Neuron (in vitro differentiated cells): Measurements from ENCODE around the gene TIAL1.
"Not testable (repeated sequence)": the region's sequence is repeated elsewhere in the genome, so short reads cannot be mapped to it uniquely, and the experiment has no call there.

Experiments
- H2AFZ ChIP-seq: one replicate; pipeline ENCODE4 v1.6.1; 2013; ENCODE audit warnings: low read depth, mild to moderate bottlenecking, inconsistent platforms, low read length, moderate library complexity
- H3K27me3 ChIP-seq: one replicate; pipeline ENCODE4 v1.6.1; 2013; ENCODE audit warnings: low read length; ENCODE audit not compliant: insufficient read depth
- H3K36me3 ChIP-seq: one replicate; pipeline ENCODE4 v1.6.1; 2013; ENCODE audit warnings: low read length; ENCODE audit not compliant: insufficient read depth
- H3K4me1 ChIP-seq: one replicate; pipeline ENCODE4 v1.6.1; 2013; ENCODE audit warnings: low read length; ENCODE audit not compliant: insufficient read depth
- H3K4me3 ChIP-seq: 2 replicates; pipeline ENCODE4 v1.5.1; 2013; ENCODE audit warnings: mild to moderate bottlenecking, low read length, moderate library complexity
- H3K9me3 ChIP-seq: one replicate; pipeline ENCODE4 v1.6.1; 2013; ENCODE audit warnings: low read length

Gene TIAL1

DNA sequence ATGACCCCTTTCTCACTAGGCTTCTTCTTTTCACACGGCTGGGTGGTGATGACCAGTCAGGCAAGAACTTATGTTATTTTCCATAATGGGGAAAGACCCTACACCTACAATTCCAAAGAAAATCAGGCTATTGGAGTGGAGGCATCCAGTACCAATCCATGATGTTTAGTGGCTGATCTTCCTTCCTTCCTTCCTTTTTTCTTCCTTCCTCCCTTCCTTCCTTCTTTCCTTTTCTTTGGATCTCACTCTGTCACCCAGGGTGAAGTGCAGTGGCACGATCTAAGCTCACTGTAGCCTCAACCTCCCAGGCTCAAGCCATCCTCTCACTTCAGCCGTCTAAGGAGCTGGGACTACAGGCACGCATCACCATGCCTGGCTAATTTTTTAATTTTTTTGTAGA is 56.7 kb downstream of the TIAL1 start:
- Histone ChIP-seq H3K4me3 (no peak overlapping the region), H3K27me3 (peaks cover 78% of the 10 kb centered on the region), H3K4me1 (peaks cover 9% of the 10 kb centered on the region), H3K9me3 (no peaks in the 10 kb centered on the region), H2AFZ (no peak overlapping the region), H3K36me3 (no peaks in the 10 kb centered on the region)

DNA sequence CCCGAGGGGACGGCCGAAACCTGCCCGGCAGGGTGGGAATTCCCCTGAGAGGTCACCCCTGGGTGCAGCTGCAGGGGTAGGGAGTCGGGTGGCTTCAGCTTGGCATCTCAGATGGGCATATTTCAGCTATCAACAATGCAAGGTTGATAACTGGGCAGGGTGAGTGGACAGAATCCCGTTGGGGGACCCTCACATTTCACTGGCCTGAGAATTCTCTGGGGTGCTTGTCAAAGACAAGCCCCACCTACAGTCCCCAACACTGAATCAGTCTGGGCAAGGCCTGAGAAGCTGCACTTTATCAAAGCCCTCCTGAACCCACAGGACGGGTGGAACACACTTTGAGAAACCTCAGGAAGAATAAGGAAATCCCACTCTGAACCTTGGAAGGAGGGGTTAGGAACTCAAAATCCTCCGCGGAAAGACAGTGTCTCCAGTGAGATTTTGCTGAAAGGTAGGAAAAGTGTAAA is 57.4 kb downstream of the TIAL1 start:
- H3K4me3 ChIP-seq, result no peak overlapping the region
- no peak overlapping the region for H2AFZ ChIP-seq
- H3K9me3 ChIP-seq, result no peaks in the 10 kb centered on the region
- no peaks in the 10 kb centered on the region for H3K36me3 ChIP-seq
- peaks cover 76% of the 10 kb centered on the region for H3K27me3 ChIP-seq
- peaks cover 9% of the 10 kb centered on the region for H3K4me1 ChIP-seq

DNA sequence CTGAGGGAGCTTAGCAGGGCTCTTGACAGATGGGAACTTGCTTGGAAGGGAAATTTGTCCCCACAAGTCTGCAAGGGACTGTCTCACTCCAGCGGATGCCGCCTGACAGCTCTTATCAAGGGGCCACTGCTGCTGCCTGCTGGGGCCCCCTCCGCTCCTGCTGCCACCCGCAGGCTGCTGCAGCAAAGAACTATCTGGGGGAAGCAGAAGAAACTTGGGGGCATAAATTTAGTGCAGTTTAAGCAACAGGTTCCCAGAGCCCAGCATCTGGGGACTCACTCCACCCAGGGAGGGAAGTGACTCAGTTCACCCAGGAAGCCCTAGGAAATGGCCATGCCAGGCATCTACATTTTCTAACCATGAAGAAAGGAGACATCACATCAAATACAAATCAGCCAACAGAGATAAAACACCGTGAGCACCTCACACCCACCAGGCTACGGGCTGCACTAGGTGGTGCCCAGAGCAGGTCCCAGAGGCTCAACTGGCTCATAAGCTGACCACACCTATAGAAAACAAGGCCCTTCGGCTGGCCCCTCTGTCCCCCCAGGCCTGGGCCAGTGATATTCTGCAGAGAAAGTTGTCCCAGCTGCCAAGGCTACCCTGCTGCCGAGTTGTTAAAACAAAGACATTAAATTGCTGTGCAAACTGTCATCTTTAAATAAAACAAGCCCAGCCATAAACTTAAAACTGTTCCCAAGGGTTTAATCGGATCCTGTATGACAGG is 58.0 kb downstream of the TIAL1 start:
- Histone ChIP-seq H3K4me1 (peaks cover 5% of the 10 kb centered on the region), H3K27me3 (peaks cover 70% of the 10 kb centered on the region), H3K4me3 (no peak overlapping the region), H3K36me3 (no peaks in the 10 kb centered on the region), H2AFZ (no peak overlapping the region), H3K9me3 (no peaks in the 10 kb centered on the region)

DNA sequence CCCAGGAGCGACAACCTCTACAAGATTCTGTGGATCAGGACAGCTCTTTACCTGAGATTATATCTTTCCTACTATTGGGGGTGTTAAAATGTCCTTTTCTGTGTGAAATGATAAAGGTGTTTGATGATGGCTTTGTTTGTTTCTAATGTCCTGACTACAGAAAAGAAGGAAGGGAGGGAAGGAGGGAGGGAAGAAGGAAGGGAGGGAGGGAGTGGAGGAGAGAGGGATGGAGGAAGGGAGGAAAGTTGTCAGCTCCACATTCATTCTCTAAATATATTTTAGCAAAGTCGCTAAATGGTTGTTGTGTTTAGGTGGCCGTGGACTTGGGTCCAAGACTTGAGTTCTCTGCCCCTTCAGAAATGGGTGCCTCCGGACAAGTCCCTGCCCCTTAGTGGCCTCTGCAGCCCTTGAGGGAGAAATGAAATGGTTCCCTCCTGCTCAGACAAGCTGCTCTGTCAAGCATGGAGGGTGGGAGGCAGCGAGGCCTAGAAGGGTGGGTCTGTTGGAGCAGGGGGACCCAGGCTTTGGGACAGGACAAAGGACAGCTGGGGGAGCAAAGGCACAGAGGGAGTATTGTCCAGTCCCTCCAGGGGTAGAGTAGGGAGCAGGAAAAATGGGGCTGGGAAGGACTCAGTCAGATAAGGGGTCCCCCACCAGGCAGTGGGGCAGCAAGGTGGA is 58.7 kb downstream of the TIAL1 start:
- no peak overlapping the region for H2AFZ ChIP-seq
- peaks cover 64% of the 10 kb centered on the region for H3K27me3 ChIP-seq
- no peak overlapping the region for H3K4me3 ChIP-seq
- no peaks in the 10 kb centered on the region for H3K36me3 ChIP-seq
- peaks cover 2% of the 10 kb centered on the region for H3K4me1 ChIP-seq
- no peaks in the 10 kb centered on the region for H3K9me3 ChIP-seq

DNA sequence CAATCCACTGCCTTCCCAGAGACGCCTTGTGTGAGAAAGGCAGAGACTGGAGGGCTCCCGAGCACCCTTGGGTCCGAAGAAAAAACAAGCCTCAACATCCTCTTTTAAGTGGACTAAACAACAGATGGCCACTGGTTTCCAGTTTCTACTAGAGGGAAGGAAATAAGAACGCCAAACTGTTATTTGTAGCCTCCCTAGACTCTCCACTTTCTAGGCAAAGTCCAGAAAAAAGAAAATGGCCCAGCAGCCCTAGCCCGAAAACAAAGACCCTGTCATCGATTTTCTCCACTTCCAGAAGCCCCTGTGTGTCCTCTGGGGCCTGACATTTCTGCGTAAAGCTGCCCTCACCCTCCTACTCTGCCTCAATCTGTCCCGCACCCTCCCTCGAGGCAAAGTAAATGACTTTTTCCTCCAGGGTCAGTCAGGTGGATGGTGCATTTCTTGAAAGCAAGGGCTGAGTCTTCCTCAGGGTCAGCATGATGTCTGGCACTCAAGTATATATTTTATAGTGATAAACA is 60.2 kb downstream of the TIAL1 start:
- Histone ChIP-seq H3K36me3 (no peaks in the 10 kb centered on the region), H3K4me3 (no peak overlapping the region), H3K9me3 (no peaks in the 10 kb centered on the region), H2AFZ (no peak overlapping the region), H3K27me3 (peaks cover 49% of the 10 kb centered on the region), H3K4me1 (no peaks in the 10 kb centered on the region)

DNA sequence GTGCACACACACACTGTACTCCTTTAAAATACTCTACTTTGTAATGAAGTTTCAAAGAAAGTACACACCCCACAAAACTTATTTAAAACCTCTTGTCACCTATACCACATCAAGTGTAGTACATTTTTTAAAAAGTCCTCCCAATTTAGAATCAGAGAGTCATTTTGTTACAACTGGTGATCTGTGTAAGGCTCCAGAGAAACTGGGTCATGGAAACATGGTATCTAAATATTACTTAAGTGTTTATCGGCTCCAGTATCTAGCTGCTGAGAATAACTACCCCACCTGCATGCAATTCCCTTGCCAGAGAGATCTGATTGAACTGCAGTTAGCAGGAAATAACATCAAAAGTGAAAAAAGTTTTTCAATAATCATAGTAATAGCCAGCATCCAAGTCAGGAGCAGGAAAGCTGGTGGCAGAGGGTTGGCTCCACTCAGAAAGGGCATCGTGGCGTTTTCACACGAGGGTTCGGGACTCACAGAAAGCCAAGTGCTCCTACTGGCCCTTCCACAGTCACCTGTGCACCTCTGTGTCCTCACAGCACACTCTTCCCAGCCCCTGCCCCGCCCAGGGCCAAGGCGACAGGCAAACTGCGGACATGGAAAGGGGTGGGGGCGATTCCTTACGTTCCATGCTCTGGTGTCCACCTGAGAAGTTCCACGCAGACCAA is 60.8 kb downstream of the TIAL1 start:
- no peaks in the 10 kb centered on the region for H3K36me3 ChIP-seq
- peaks cover 43% of the 10 kb centered on the region for H3K27me3 ChIP-seq
- H3K4me1 ChIP-seq, result no peaks in the 10 kb centered on the region
- H2AFZ ChIP-seq, result no peak overlapping the region
- no peaks in the 10 kb centered on the region for H3K9me3 ChIP-seq
- H3K4me3 ChIP-seq, result no peak overlapping the region

DNA sequence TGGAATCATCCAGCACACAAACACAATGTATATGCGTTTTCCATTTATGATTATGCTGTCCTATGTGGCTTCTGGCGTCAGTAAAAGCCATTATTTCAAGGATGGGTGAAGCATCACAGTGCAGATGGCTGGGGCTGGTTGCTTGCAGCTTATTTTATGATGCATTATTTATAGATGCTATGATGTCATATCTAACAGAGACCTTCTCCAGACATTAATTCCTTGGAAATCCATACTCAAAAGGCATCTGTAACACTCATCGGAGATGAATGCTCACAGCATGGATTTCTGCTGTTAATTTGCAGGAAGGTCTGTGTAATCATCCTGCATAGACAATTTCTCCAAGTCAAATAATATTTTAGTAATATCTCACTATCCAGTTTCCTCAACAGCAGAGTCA is 61.5 kb downstream of the TIAL1 start:
- no peaks in the 10 kb centered on the region for H3K9me3 ChIP-seq
- H2AFZ ChIP-seq, result no peak overlapping the region
- no peaks in the 10 kb centered on the region for H3K36me3 ChIP-seq
- no peak overlapping the region for H3K4me3 ChIP-seq
- no peaks in the 10 kb centered on the region for H3K4me1 ChIP-seq
- H3K27me3 ChIP-seq, result peaks cover 38% of the 10 kb centered on the region

DNA sequence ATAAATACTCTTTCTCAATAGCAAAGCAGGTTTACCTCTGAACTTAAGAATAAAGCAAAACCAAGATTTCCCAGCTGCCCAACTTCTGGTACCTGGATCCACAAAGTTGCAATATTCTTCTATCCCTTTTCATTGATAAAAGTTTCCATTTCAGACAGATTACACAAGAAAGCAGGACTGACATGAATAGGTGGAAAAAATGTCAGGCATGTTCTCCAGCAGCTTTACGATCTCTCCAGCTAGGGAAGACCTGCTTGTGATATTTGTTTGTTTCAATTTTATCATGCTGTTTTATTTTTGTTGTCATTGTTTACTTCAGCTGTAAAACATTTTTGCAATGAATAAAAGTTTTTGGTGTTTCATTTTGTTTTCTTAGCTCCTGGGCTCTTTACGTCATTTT is 63.3 kb downstream of the TIAL1 start:
- Histone ChIP-seq H3K9me3 (no peaks in the 10 kb centered on the region), H3K4me3 (no peak overlapping the region), H3K4me1 (no peaks in the 10 kb centered on the region), H2AFZ (no peak overlapping the region), H3K36me3 (no peaks in the 10 kb centered on the region), H3K27me3 (peaks cover 24% of the 10 kb centered on the region)

DNA sequence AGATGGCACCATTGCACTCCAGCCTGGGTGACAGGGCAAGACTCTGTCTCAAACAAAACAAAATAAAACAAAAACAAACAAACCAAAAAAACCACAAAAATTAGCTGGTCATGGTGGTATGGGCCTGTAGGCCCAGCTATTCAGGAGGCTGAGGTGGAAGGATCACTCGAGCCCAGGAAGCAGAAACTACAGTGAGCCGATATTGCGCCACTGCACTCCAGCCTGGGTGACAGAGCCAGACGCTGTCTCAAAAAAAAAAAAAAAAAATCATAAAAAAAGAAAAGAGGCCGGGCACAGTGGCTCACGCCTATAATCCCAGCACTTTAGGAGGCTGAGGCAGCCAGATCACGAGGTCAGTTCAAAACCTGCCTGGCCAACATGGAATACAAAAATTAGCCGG is 64.0 kb downstream of the TIAL1 start:
- peaks cover 17% of the 10 kb centered on the region for H3K27me3 ChIP-seq
- H3K9me3 ChIP-seq, H3K4me3 ChIP-seq, H3K4me1 ChIP-seq, H3K36me3 ChIP-seq, H2AFZ ChIP-seq: not testable (repeated sequence)

DNA sequence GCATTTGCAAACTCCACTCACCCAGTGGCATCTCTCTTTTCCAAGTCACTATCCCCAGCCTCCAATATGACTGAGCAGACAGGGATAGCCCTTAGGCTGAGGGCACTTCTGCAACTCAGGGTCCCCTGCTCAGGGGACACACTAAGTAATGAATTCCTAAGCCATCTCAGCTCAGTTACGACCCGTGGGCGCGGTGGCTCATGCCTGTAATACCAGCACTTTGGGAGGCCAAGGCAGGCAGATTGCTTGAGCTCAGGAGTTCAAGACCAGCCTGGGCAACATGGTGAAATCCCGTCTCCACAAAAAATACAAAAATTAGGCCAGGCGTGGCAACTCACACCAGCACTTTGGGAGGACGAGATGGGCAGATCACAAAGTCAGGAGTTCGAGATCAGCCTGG is 64.5 kb downstream of the TIAL1 start:
- H3K36me3 ChIP-seq, H2AFZ ChIP-seq, H3K4me3 ChIP-seq, H3K9me3 ChIP-seq, H3K4me1 ChIP-seq: not testable (repeated sequence)
- peaks cover 12% of the 10 kb centered on the region for H3K27me3 ChIP-seq

DNA sequence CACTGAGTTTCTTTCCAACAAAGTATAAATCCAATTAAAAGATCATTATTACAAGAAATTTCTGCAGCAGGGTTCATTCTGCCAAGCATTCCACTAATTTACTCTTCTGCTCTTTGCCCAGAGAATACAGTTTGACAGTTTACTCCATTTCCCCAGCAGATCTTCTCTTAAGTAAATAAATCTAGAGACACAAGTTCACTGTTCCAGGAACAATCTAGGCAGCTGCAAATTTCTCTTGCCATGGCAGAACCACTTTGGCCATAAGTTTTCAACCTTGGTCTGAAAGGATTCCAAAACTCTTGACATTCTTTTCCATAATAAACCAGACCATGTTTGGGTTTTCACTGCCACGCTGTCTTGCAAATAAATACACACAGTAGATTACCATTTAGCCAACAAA is 65.7 kb downstream of the TIAL1 start:
- no peaks in the 10 kb centered on the region for H3K9me3 ChIP-seq
- H3K36me3 ChIP-seq, result no peaks in the 10 kb centered on the region
- H3K27me3 ChIP-seq, result peaks cover 12% of the 10 kb centered on the region
- no peak overlapping the region for H3K4me3 ChIP-seq
- H3K4me1 ChIP-seq, result no peaks in the 10 kb centered on the region
- no peak overlapping the region for H2AFZ ChIP-seq

DNA sequence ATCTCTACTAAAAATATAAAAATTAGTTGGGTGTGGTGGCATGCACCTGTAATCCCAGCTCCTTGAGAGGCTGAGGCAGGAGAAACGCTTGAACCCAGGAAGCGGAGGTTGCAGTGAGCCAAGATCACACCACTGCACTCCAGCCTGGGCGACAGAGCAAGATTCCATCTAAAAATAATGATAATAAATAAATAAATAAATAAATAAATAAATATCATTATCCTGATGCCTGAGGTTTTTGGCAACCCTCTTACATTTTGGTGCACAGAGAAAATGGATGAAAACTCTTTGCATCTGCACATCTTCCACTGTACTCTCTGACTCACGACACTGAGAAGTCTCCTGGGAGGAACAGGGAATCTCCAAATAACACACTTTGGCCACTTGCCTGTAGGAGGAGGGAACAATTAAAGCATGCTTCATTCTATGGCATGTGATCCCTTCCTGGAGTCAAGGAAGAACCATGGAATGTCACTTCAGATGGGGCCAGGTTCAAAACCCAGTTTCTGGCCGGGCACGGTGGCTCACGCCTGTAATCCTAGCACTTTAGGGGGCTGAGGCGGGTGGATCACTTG is 68.0 kb downstream of the TIAL1 start:
- H3K4me3 ChIP-seq, H2AFZ ChIP-seq, H3K4me1 ChIP-seq, H3K36me3 ChIP-seq, H3K27me3 ChIP-seq, H3K9me3 ChIP-seq: not testable (repeated sequence)
